PFSK-1 (cell line): ENCODE measurements around the gene TGDS.

Experiments
- FOXP2 ChIP-seq: optimal IDR thresholded peaks from 2 replicates; pipeline ENCODE3; 2011; ENCODE audit warnings: borderline replicate concordance, control low read depth, inconsistent platforms; ENCODE audit not compliant: insufficient read depth; ENCODE audit errors: extremely low read length, extremely low read depth
- POLR2AphosphoS5 ChIP-seq: IDR thresholded peaks from 2 replicates; pipeline ENCODE4 v1.6.1; 2012; ENCODE audit warnings: low read depth, mild to moderate bottlenecking, control low read depth, low read length, moderate library complexity
- SIN3A ChIP-seq: IDR thresholded peaks from 2 replicates; pipeline ENCODE4 v1.6.1; 2012; ENCODE audit warnings: mild to moderate bottlenecking, low read length, moderate library complexity, borderline replicate concordance; ENCODE audit not compliant: insufficient read depth
- TAF1 ChIP-seq: IDR thresholded peaks from 2 replicates; pipeline ENCODE4 v1.6.1; 2012; ENCODE audit warnings: low read length, control low read depth, borderline replicate concordance; ENCODE audit not compliant: insufficient read depth

DNA sequence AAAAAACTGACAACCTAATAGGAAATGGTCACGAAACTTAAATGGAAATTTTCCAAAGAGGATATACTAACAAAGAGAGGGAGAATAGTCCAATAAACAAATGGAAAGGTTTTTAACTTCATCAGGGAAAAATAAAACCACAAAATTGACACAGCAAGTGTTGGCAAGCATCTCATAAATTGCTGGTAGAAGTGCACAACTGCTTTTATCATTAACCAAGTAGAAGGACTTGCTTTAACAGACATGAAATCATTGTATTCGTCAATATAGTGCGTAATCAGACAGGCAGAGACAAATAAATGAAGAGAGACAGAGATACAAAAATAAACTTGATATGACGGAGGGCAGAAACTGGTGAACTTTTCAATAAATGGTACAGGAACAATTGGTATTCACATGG lies 7.4 kb downstream of the TGDS start:
- no peak for TF ChIP-seq TAF1
- TF ChIP-seq SIN3A = no peak
- no peak for TF ChIP-seq POLR2AphosphoS5
- TF ChIP-seq FOXP2 = no peak
